Ascending aorta (tissue), 2 donors: Measurements from ENCODE around the gene RNF32. TPM values are rescaled to one million over a fixed set of nuclear protein-coding genes. Genes with fewer than 3 reads are reported as not detected.

ENCODE experiments used
- DNase-seq, 2 donors: peaks; one replicate each; pipeline ENCODE4 v3.0.0-alpha.2; 2019; ENCODE audit warnings: low spot score in 2 of 2
- H3K27ac ChIP-seq, 2 donors: fragments of 200-600 bp; sonication (generic); one replicate each; pipeline ENCODE4 v1.5.1; 2016 to 2017; ENCODE audit warnings: mild to moderate bottlenecking in 1 of 2
- H3K27me3 ChIP-seq: fragments of 200-600 bp; sonication (generic); one replicate; pipeline ENCODE4 v1.5.1; 2017
- H3K36me3 ChIP-seq, 2 donors: fragments of 200-600 bp; sonication (generic); one replicate each; pipeline ENCODE4 v1.5.1; 2016
- H3K4me1 ChIP-seq, 2 donors: fragments of 200-600 bp; sonication (generic); one replicate each; pipeline ENCODE4 v1.5.1; 2016 to 2017; ENCODE audit warnings: mild to moderate bottlenecking in 1 of 2
- H3K4me3 ChIP-seq, 2 donors: fragments of 200-600 bp; sonication (generic); one replicate each; pipeline ENCODE4 v1.5.1; 2016 to 2017; ENCODE audit warnings: mild to moderate bottlenecking in 1 of 2
- H3K9me3 ChIP-seq, 2 donors: fragments of 200-600 bp; sonication (generic); one replicate each; pipeline ENCODE4 v1.5.1; 2016
- CTCF ChIP-seq, 3 experiments: fragments of 200-600 bp in 2 of 3; fragments of 450-650 bp in 1 of 3; sonication (generic) in 2 of 3; IDR thresholded peaks; one replicate each; pipeline ENCODE4 v1.5.1; 2016 to 2019; ENCODE audit warnings: antibody characterized with exemption in 3 of 3, mild to moderate bottlenecking in 1 of 3, moderate library complexity in 1 of 3
- intact Hi-C: fragments of 100-400 bp; cut with DNase I; formaldehyde crosslinking; loops from one replicate; pipeline ENCODE4 v1.15.1; 2023
- total RNA-seq: library from RNA; depleted of rRNA; stranded (reverse); fragments of >200 nt; gene quantifications from one replicate; pipeline ENCODE4 v1.1.0, GENCODE V29; 2016

Gene RNF32
- total RNA-seq, 1 donor from 2014 or later = 0.32 TPM

GRCh38 chr7:156668130-156668741 is 27.7 kb downstream of the RNF32 start:
- Histone ChIP-seq H3K4me1 (no peaks in the 10 kb centered on the region), H3K27ac (no peak overlapping the region), H3K36me3 (peaks cover 0 to 10% of the 10 kb centered on the region in 2 donors), H3K9me3 (no peaks in the 10 kb centered on the region), H3K27me3 (no peaks in the 10 kb centered on the region), H3K4me3 (no peak overlapping the region)
- TF ChIP-seq CTCF (IDR thresholded peaks at IDR 0.05) = no peak
- DNase-seq = no peak
- intact Hi-C loops = no loop called here

GRCh38 chr7:156669035-156669828 is 28.7 kb downstream of the RNF32 start:
- intact Hi-C loops = no loop called here
- peaks cover 0 to 10% of the 10 kb centered on the region in 2 donors for H3K36me3 ChIP-seq
- TF ChIP-seq CTCF (IDR thresholded peaks at IDR 0.05) = no peak

GRCh38 chr7:156673454-156673853 is 32.9 kb downstream of the RNF32 start:
- Histone ChIP-seq H3K36me3 (peaks cover 16 to 43% of the 10 kb centered on the region in 2 donors), H3K9me3 (no peaks in the 10 kb centered on the region), H3K27me3 (no peaks in the 10 kb centered on the region), H3K27ac (no peak overlapping the region), H3K4me3 (no peak overlapping the region), H3K4me1 (no peaks in the 10 kb centered on the region)
- intact Hi-C loops = no loop called here
- TF ChIP-seq CTCF (IDR thresholded peaks at IDR 0.05) = no peak
- no peak for DNase-seq

More at GRCh38 chr7:156669035-156669828, 28.7 kb downstream of the RNF32 start:
- Histone ChIP-seq H3K9me3 (no peaks in the 10 kb centered on the region), H3K27ac (no peak overlapping the region), H3K4me3 (no peak overlapping the region), H3K4me1 (no peaks in the 10 kb centered on the region), H3K27me3 (no peaks in the 10 kb centered on the region)
- no peak for DNase-seq

- no peaks in the 10 kb centered on the region for H3K27me3 ChIP-seq
- no peaks in the 10 kb centered on the region for H3K9me3 ChIP-seq
- H3K36me3 ChIP-seq = peaks cover 18 to 47% of the 10 kb centered on the region in 2 donors
- no peak for TF ChIP-seq CTCF (IDR thresholded peaks at IDR 0.05)
- H3K27ac ChIP-seq = no peak overlapping the region
- H3K4me3 ChIP-seq = no peak overlapping the region
- H3K4me1 ChIP-seq = no peaks in the 10 kb centered on the region
- DNase-seq = no peak
- intact Hi-C loops = no loop called here
Observed at GRCh38 chr7:156673902-156674301, 33.3 kb downstream of the RNF32 start.

GRCh38 chr7:156675721-156676120 is 35.1 kb downstream of the RNF32 start:
- Histone ChIP-seq H3K27ac (no peak overlapping the region), H3K36me3 (peaks cover 29 to 53% of the 10 kb centered on the region in 2 donors), H3K4me1 (no peaks in the 10 kb centered on the region), H3K4me3 (no peak overlapping the region), H3K27me3 (no peaks in the 10 kb centered on the region), H3K9me3 (no peaks in the 10 kb centered on the region)
- no peak for DNase-seq
- TF ChIP-seq CTCF (IDR thresholded peaks at IDR 0.05) = no peak
- intact Hi-C loops = no loop called here
